Omental fat pad (tissue), 4 donors: ENCODE data around the gene SVOP. TPM values are rescaled to one million over a fixed set of nuclear protein-coding genes. Genes with fewer than 3 reads are reported as not detected.
"Not testable (repeated sequence)": the region's sequence is repeated elsewhere in the genome, so short reads cannot be mapped to it uniquely, and the experiment has no call there.

Experiments
- ATAC-seq: fragments of 150-250 bp; one replicate; pipeline ENCODE4 v1.9.1; 2016; ENCODE audit warnings: mild to moderate bottlenecking, moderate library complexity; ENCODE audit not compliant: low FRiP score
- DNase-seq: peaks from one replicate; pipeline ENCODE4 v3.0.0-alpha.2; 2019; ENCODE audit warnings: low spot score
- CTCF ChIP-seq, 3 donors: fragments of 450-650 bp; IDR thresholded peaks; one replicate each; pipeline ENCODE4 v1.5.1; 2016 to 2017; ENCODE audit warnings: antibody characterized with exemption in 3 of 3, mild to moderate bottlenecking in 3 of 3, moderate library complexity in 2 of 3
- small RNA-seq: library from RNA; depleted of rRNA; stranded (forward); fragments of <200 nt; gene quantifications from one replicate; pipeline ENCODE3, GENCODE V24; 2016
- total RNA-seq, 4 donors: library from RNA; depleted of rRNA; stranded (reverse); fragments of >200 nt; gene quantifications; one replicate each; pipeline ENCODE4 v1.1.0, GENCODE V29; 2016

SVOP gene
- total RNA-seq, 4 donors from 2014 or later, result not detected

- no peak for ATAC-seq
- DNase-seq, result no peak
- no peak for TF ChIP-seq CTCF (IDR thresholded peaks at IDR 0.05)
Observed at GRCh38 chr12:108859923-108860291, 161.0 kb downstream of the SVOP start.

DNA sequence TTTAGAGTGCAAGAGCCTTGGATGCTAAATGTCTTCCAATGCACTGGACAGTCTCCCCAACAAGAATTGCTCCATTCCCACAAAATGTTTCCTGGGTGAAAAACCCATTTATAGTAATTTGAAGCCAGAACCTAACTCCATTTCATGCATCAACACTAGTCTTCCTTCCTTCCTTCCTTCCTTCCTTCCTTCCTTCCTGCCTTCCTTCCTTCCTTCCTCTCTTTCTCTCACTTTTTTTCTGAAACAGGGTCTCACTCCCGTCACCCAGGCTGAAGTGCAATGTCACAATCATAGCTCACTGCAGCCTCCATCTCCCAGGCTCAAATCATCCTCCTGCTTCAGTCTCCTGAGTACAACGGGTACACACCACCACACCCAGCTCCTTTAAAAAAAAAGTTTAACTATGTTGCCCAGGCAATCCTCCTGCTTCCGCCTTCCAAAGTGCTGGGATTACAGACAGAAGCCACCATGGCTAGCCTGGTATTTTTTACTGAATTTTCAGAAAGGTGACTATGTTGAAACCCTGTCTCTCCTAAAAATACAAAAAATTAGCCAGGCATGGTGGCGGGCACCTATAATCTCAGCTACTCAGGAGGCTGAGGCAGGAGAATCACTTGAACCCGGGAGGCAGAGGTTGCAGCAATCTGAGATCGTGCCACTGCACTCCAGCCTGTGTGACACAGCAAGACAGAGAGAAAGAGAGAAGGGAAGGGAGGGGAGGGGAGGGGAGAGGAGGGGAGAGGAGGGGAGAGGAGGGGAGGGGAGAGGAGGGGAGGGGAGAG lies 161.5 kb downstream of the SVOP start:
- not testable (repeated sequence) for DNase-seq, ATAC-seq

- ATAC-seq, result no peak
- no peak for TF ChIP-seq CTCF (IDR thresholded peaks at IDR 0.05)
- no peak for DNase-seq
Observed at GRCh38 chr12:108858311-108859074, 162.4 kb downstream of the SVOP start.

Small RNA genes within 50 kb of the gene (small RNA-seq; reads per million reads assigned to genes)
- gene AC190387.1, result not detected
- gene RNA5SP372, result not detected
- gene RNU6-361P, result not detected

Other genes with a start within 250 kb of the SVOP start
- gene SSH1, start 163.5 kb downstream of the SVOP start, total RNA-seq, result 10 to 100 TPM; 16.4 to 26.5 (median 22.0) TPM
- not detected for gene DAO, start 141.0 kb downstream of the SVOP start, total RNA-seq
- 10 to 100 TPM in 3 of 4 donors, 1 to 10 TPM in 1; 8.8 to 36.2 (median 14.8) TPM for gene USP30, start 31.5 kb upstream of the SVOP start, total RNA-seq
- gene ALKBH2, start 72.4 kb upstream of the SVOP start, total RNA-seq, result 10 to 100 TPM; 15.3 to 34.0 (median 17.5) TPM
- gene UNG, start 76.5 kb upstream of the SVOP start, total RNA-seq, result 10 to 100 TPM; 13.9 to 52.8 (median 33.6) TPM
- 1,000 to 10,000 TPM in 3 of 4 donors, 100 to 1,000 TPM in 1; 727 to 1,594 (median 1,364) TPM for gene ACACB, start 95.5 kb upstream of the SVOP start, total RNA-seq